Activated naive CD4-positive, alpha-beta T cell treated with anti-CD3 and anti-CD28 coated beads, Interleukin-2, amount 10 ng/mL, durations not matched to agents 7 days and 5 days (primary cell): ENCODE measurements around the gene CD300C.
"Not testable (repeated sequence)": the region's sequence is repeated elsewhere in the genome, so short reads cannot be mapped to it uniquely, and the experiment has no call there.

ENCODE experiments used
- CTCF ChIA-PET: fragments of 350-600 bp; sonication (Branson Sonifier 250); formaldehyde crosslinking; loops from one replicate; lab custom pipeline; 2021; ENCODE audit warnings: antibody characterized with exemption; lab: Charles Lee
- DNase-seq: peaks from one replicate; pipeline ENCODE4 v3.0.0-alpha.2; 2020
- H3K27ac Mint-ChIP-seq: one replicate; pipeline ENCODE4 v1.8.0; 2021; ENCODE audit warnings: mild to moderate bottlenecking, moderate library complexity, mixed read lengths
- H3K27me3 Mint-ChIP-seq: one replicate; pipeline ENCODE4 v1.8.0; 2021; ENCODE audit warnings: mild to moderate bottlenecking, mixed read lengths
- H3K36me3 Mint-ChIP-seq: one replicate; pipeline ENCODE4 v1.8.0; 2021; ENCODE audit warnings: mixed read lengths
- H3K4me1 Mint-ChIP-seq: one replicate; pipeline ENCODE4 v1.8.0; 2021; ENCODE audit warnings: mixed read lengths
- H3K4me3 Mint-ChIP-seq: one replicate; pipeline ENCODE4 v1.8.0; 2021; ENCODE audit warnings: mild to moderate bottlenecking, moderate library complexity, mixed read lengths
- H3K9me3 Mint-ChIP-seq: one replicate; pipeline ENCODE4 v1.8.0; 2021; ENCODE audit warnings: mixed read lengths

The CD300C gene

GRCh38 chr17:74503949-74504348 is 42.0 kb downstream of the CD300C start:
- H3K36me3 Mint-ChIP-seq, DNase-seq, H3K4me3 Mint-ChIP-seq, CTCF ChIA-PET, H3K4me1 Mint-ChIP-seq, H3K27ac Mint-ChIP-seq, H3K9me3 Mint-ChIP-seq: not testable (repeated sequence)
- peaks cover 17% of the 10 kb centered on the region for H3K27me3 Mint-ChIP-seq

- no peak for DNase-seq
- CTCF ChIA-PET: interaction anchor here (0.9 to 1.6 kb wide), 2 partner anchors 9 to 124 kb away, joined by 5 read pairs; no protein-coding TSS in a partner anchor
- H3K9me3 Mint-ChIP-seq: no peaks in the 10 kb centered on the region
- H3K4me1 Mint-ChIP-seq: no peaks in the 10 kb centered on the region
- no peak overlapping the region for H3K4me3 Mint-ChIP-seq
- no peaks in the 10 kb centered on the region for H3K36me3 Mint-ChIP-seq
- no peak overlapping the region for H3K27ac Mint-ChIP-seq
- peaks cover 14% of the 10 kb centered on the region for H3K27me3 Mint-ChIP-seq
Observed at GRCh38 chr17:74502861-74503260, 43.1 kb downstream of the CD300C start.

GRCh38 chr17:74499992-74500391 is 45.9 kb downstream of the CD300C start:
- no peak overlapping the region for H3K4me3 Mint-ChIP-seq
- DNase-seq: no peak
- CTCF ChIA-PET: interaction anchor here (0.7 to 1.1 kb wide), 3 partner anchors 62 to 237 kb away, joined by 3 read pairs; no protein-coding TSS in a partner anchor
- no peaks in the 10 kb centered on the region for H3K4me1 Mint-ChIP-seq
- no peak overlapping the region for H3K27ac Mint-ChIP-seq
- H3K9me3 Mint-ChIP-seq: no peaks in the 10 kb centered on the region
- no peaks in the 10 kb centered on the region for H3K36me3 Mint-ChIP-seq
- H3K27me3 Mint-ChIP-seq: peaks cover 23% of the 10 kb centered on the region

GRCh38 chr17:74497471-74497870 is 48.4 kb downstream of the CD300C start:
- CTCF ChIA-PET: interaction anchor here (1.4 kb wide), 1 partner anchor 119 kb away, joined by 3 read pairs; no protein-coding TSS in a partner anchor
- DNase-seq: no peak
- Mint-ChIP-seq H3K36me3 (no peaks in the 10 kb centered on the region), H3K9me3 (no peaks in the 10 kb centered on the region), H3K27ac (no peak overlapping the region), H3K4me1 (peaks cover 5% of the 10 kb centered on the region), H3K27me3 (peaks cover 36% of the 10 kb centered on the region), H3K4me3 (no peak overlapping the region)

GRCh38 chr17:74493331-74493833 is 52.5 kb downstream of the CD300C start:
- CTCF ChIA-PET: interaction anchor here (0.9 to 5.1 kb wide), 7 partner anchors 9 to 126 kb away, joined by 3 to 55 read pairs (median 6); partner anchors contain the start of gene GPR142
- peaks cover 5% of the 10 kb centered on the region for H3K36me3 Mint-ChIP-seq
- H3K4me1 Mint-ChIP-seq: peaks cover 8% of the 10 kb centered on the region
- H3K27me3 Mint-ChIP-seq: peaks cover 52% of the 10 kb centered on the region
- no peak overlapping the region for H3K4me3 Mint-ChIP-seq
- peaks cover 3% of the 10 kb centered on the region for H3K9me3 Mint-ChIP-seq
- peak; percentile 80 for DNase-seq
- no peak overlapping the region for H3K27ac Mint-ChIP-seq

GRCh38 chr17:74491626-74492025 is 54.3 kb downstream of the CD300C start:
- Mint-ChIP-seq H3K4me1 (peaks cover 8% of the 10 kb centered on the region), H3K4me3 (no peak overlapping the region), H3K9me3 (peaks cover 3% of the 10 kb centered on the region), H3K27ac (no peak overlapping the region), H3K36me3 (peaks cover 12% of the 10 kb centered on the region), H3K27me3 (peaks cover 56% of the 10 kb centered on the region)
- CTCF ChIA-PET: interaction anchor here (0.8 to 5.1 kb wide), 4 partner anchors 32 to 123 kb away, joined by 3 to 55 read pairs (median 14); no protein-coding TSS in a partner anchor
- DNase-seq: no peak
